Parathyroid adenoma (tissue), 2 donors: ENCODE results near the gene NRXN2.

Experiments
- H2AFZ ChIP-seq: fragments of 300-600 bp; sonication (generic); one replicate; pipeline ENCODE4 v1.7.0; 2017; ENCODE audit warnings: antibody characterized with exemption, mild to moderate bottlenecking
- H3K27ac ChIP-seq: fragments of 300-600 bp; sonication (generic); one replicate; pipeline ENCODE4 v1.7.0; 2017
- H3K27me3 ChIP-seq: fragments of 300-600 bp; sonication (generic); one replicate; pipeline ENCODE4 v1.7.0; 2017; ENCODE audit warnings: low read length; ENCODE audit not compliant: control insufficient read depth, insufficient read depth
- H3K36me3 ChIP-seq: fragments of 300-600 bp; sonication (generic); one replicate; pipeline ENCODE4 v1.7.0; 2017; ENCODE audit warnings: low read length; ENCODE audit not compliant: control insufficient read depth, insufficient read depth
- H3K4me1 ChIP-seq: fragments of 300-600 bp; sonication (generic); one replicate; pipeline ENCODE4 v1.7.0; 2017; ENCODE audit warnings: control low read depth
- H3K4me2 ChIP-seq: fragments of 300-600 bp; sonication (generic); one replicate; pipeline ENCODE4 v1.7.0; 2017; ENCODE audit warnings: low read length
- H3K4me3 ChIP-seq: fragments of 300-600 bp; sonication (generic); one replicate; pipeline ENCODE4 v1.7.0; 2017; ENCODE audit warnings: low read depth, low read length
- H3K79me2 ChIP-seq: fragments of 300-600 bp; sonication (generic); one replicate; pipeline ENCODE4 v1.7.0; 2017; ENCODE audit warnings: control low read depth
- H3K9ac ChIP-seq: fragments of 300-600 bp; sonication (generic); one replicate; pipeline ENCODE4 v1.7.0; 2017; ENCODE audit warnings: mild to moderate bottlenecking
- H3K9me3 ChIP-seq: fragments of 300-600 bp; sonication (generic); one replicate; pipeline ENCODE4 v1.7.0; 2017; ENCODE audit warnings: low read length; ENCODE audit not compliant: control insufficient read depth
- CTCF ChIP-seq: fragments of 300-600 bp; sonication (generic); IDR thresholded peaks from one replicate; pipeline ENCODE4 v1.7.0; 2017; ENCODE audit warnings: antibody characterized with exemption, mild to moderate bottlenecking
- donor health status: primary hyperparathyroidism.

NRXN2 gene

GRCh38 chr11:64676261-64676615 lies 46.8 kb downstream of the NRXN2 start:
- H3K36me3 ChIP-seq = no peaks in the 10 kb centered on the region
- no peak overlapping the region for H3K27ac ChIP-seq

GRCh38 chr11:64675450-64676260 lies 47.3 kb downstream of the NRXN2 start:
- no peak overlapping the region for H3K27ac ChIP-seq
- H2AFZ ChIP-seq = no peak overlapping the region
- no peak for TF ChIP-seq CTCF
- no peaks in the 10 kb centered on the region for H3K36me3 ChIP-seq
- no peak overlapping the region for H3K4me3 ChIP-seq
- H3K9me3 ChIP-seq = no peaks in the 10 kb centered on the region
- no peak overlapping the region for H3K9ac ChIP-seq
- no peak overlapping the region for H3K4me2 ChIP-seq
- H3K27me3 ChIP-seq = no peaks in the 10 kb centered on the region
- H3K4me1 ChIP-seq = no peaks in the 10 kb centered on the region
- H3K79me2 ChIP-seq = no peaks in the 10 kb centered on the region

More at GRCh38 chr11:64676261-64676615, 46.8 kb downstream of the NRXN2 start:
- H3K4me2 ChIP-seq = no peak overlapping the region
- no peak for TF ChIP-seq CTCF
- no peak overlapping the region for H3K4me3 ChIP-seq
- H3K4me1 ChIP-seq = no peaks in the 10 kb centered on the region
- H3K79me2 ChIP-seq = no peaks in the 10 kb centered on the region
- no peak overlapping the region for H3K9ac ChIP-seq
- no peaks in the 10 kb centered on the region for H3K9me3 ChIP-seq
- no peak overlapping the region for H2AFZ ChIP-seq
- no peaks in the 10 kb centered on the region for H3K27me3 ChIP-seq

GRCh38 chr11:64674774-64675173 lies 48.2 kb downstream of the NRXN2 start:
- Histone ChIP-seq H3K4me2 (no peak overlapping the region), H3K4me1 (no peaks in the 10 kb centered on the region), H3K4me3 (no peak overlapping the region), H3K27ac (no peak overlapping the region), H3K79me2 (no peaks in the 10 kb centered on the region), H3K36me3 (no peaks in the 10 kb centered on the region), H3K9ac (no peak overlapping the region), H3K9me3 (no peaks in the 10 kb centered on the region), H2AFZ (no peak overlapping the region), H3K27me3 (no peaks in the 10 kb centered on the region)
- TF ChIP-seq CTCF = no peak

GRCh38 chr11:64673279-64673678 lies 49.7 kb downstream of the NRXN2 start:
- Histone ChIP-seq H3K9ac (no peak overlapping the region), H3K4me1 (no peaks in the 10 kb centered on the region), H3K36me3 (no peaks in the 10 kb centered on the region), H3K4me3 (no peak overlapping the region), H2AFZ (no peak overlapping the region), H3K27ac (no peak overlapping the region), H3K9me3 (no peaks in the 10 kb centered on the region), H3K4me2 (no peak overlapping the region), H3K79me2 (no peaks in the 10 kb centered on the region), H3K27me3 (no peaks in the 10 kb centered on the region)
- TF ChIP-seq CTCF = no peak

GRCh38 chr11:64672875-64673274 lies 50.1 kb downstream of the NRXN2 start:
- no peaks in the 10 kb centered on the region for H3K9me3 ChIP-seq
- H3K4me3 ChIP-seq = no peak overlapping the region
- H3K27me3 ChIP-seq = no peaks in the 10 kb centered on the region
- no peak overlapping the region for H3K4me2 ChIP-seq
- no peaks in the 10 kb centered on the region for H3K36me3 ChIP-seq
- TF ChIP-seq CTCF = no peak
- no peak overlapping the region for H2AFZ ChIP-seq
- no peaks in the 10 kb centered on the region for H3K4me1 ChIP-seq
- H3K9ac ChIP-seq = no peak overlapping the region
- H3K27ac ChIP-seq = no peak overlapping the region
- no peaks in the 10 kb centered on the region for H3K79me2 ChIP-seq
